ENCODE results near the gene GRAMD1B.
"Not testable (repeated sequence)": the region's sequence is repeated elsewhere in the genome, so short reads cannot be mapped to it uniquely, and the experiment has no call there.

The GRAMD1B gene

DNA sequence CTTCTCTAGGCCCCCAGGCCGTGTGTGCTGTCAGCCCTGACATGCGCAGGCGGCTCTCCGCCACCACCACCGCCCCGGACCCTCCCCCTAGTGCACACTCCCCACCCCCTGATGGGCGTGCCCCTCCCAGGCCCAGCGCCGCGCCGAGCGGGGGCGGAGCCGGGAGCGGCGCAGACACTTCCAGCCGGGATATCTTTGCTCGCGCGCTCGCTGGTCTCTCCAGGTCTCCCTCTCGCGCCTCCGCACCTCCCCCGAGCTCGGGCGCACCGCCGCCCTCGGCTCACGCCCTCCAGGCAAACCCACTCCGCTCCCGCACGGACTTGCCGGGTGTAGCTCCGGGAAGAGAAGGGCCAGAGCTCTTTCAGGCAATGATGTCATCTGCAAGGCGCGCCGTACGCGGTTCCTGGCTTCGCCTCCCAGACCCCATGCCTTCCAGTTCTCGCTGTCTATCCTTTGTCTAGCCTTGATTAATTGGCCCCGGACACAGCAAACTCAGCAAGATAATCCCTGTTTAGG is 224.6 kb downstream of the GRAMD1B start, which contains the start of gene SCN3B:
SCN3B (minus strand) TSS at position 59 of the 516 bp plus-strand sequence. CDS start 823 bp downstream, outside the sequence.
- no peak within 1 kb of the TSS for H3K27ac ChIP-seq (replicated peaks; ENCODE audit: low read length)
- no peak within 1 kb of the TSS for H2BK15ac ChIP-seq (ENCODE audit: low read length)
- no peak within 1 kb of the TSS for H3K14ac ChIP-seq (ENCODE audit: low read length)
- no peaks in the 10 kb centered on the region for H3K9me3 ChIP-seq (replicated peaks in 1 of 2; ENCODE audit: control insufficient read depth in 2 of 2, insufficient read depth in 1 of 2, low read depth in 1 of 2, low read length in 2 of 2)
- H3K4ac ChIP-seq (ENCODE audit: low read length), result no peak within 1 kb of the TSS
- H2BK5ac ChIP-seq (ENCODE audit: low read length), result no peak within 1 kb of the TSS
- WGBS, 2 donors (ENCODE audit: extremely low coverage in 2 of 2, insufficient read length in 2 of 2, insufficient replicate concordance in 1 of 2), result no CpG with 5 or more reads among the region's 44 CpGs
- peak within 1 kb of the TSS; percentile 61 to 86 for H3K4me3 ChIP-seq (ENCODE audit: low read length in 2 of 2)
- peak within 1 kb of the TSS; percentile 88 for H3K18ac ChIP-seq (ENCODE audit: low read length)
- peak within 1 kb of the TSS; percentile 76 for H3K23ac ChIP-seq (ENCODE audit: low read depth, low read length, poor library complexity)
- peak; percentile 72 for DNase-seq (ENCODE audit: low spot score)
- H3K4me1 ChIP-seq (ENCODE audit: control insufficient read depth in 2 of 2, insufficient read depth in 1 of 2, low read depth in 1 of 2, low read length in 2 of 2), result peaks cover 3 to 4% of the 10 kb centered on the region in 2 donors
- H4K8ac ChIP-seq (ENCODE audit: low read depth, low read length), result no peak within 1 kb of the TSS
- H3K36me3 ChIP-seq (replicated peaks in 1 of 2; ENCODE audit: control insufficient read depth in 2 of 2, insufficient read depth in 2 of 2, low read length in 2 of 2), result no peaks in the 10 kb centered on the region
- H4K91ac ChIP-seq (ENCODE audit: low read depth, low read length, poor library complexity), result no peak within 1 kb of the TSS
- peak within 1 kb of the TSS; percentile 32 for H2BK12ac ChIP-seq (ENCODE audit: low read length)
- H2AK5ac ChIP-seq (ENCODE audit: low read depth, low read length), result no peak within 1 kb of the TSS
- peak within 1 kb of the TSS; percentile 83 for H3K9ac ChIP-seq (ENCODE audit: low read depth, low read length, poor library complexity)
- peak within 1 kb of the TSS; percentile 98 for H2AFZ ChIP-seq (ENCODE audit: low read length)
- no peaks in the 10 kb centered on the region for H3K79me1 ChIP-seq (ENCODE audit: low read depth, low read length)
- H3K4me2 ChIP-seq (ENCODE audit: insufficient read depth, low read length, poor library complexity, severe bottlenecking), result peak within 1 kb of the TSS; percentile 100
- no peak within 1 kb of the TSS for H2BK120ac ChIP-seq (ENCODE audit: low read depth, low read length)
- peaks cover 0 to 68% (median 19%) of the 10 kb centered on the region in 3 experiments for H3K27me3 ChIP-seq (ENCODE audit: control insufficient read depth in 3 of 3, insufficient read depth in 3 of 3, low read depth in 1 of 3, low read length in 3 of 3)

DNA sequence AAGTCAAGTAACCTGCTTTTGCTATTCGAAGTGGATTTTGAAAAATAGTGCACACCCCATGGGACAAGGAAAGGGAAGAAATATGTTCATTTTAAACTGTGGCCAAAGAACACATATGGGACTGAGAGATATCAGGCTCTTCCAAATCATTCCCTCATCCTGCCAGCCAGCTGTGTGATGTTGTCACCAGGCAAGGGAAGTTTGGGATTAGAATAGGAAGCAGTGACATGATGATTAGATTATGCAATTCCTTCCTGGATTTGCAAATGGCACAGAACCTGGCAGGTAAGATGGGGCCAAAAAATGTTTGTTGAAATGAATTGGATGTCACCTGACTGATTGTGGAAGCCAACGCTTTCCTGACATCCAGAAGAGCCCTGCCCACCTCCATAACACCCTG is 229.2 kb downstream of the GRAMD1B start:
- Histone ChIP-seq H2AK5ac (ENCODE audit: low read depth, low read length) (no peak overlapping the region), H4K91ac (ENCODE audit: low read depth, low read length, poor library complexity) (no peak overlapping the region), H3K27me3 (ENCODE audit: control insufficient read depth in 3 of 3, insufficient read depth in 3 of 3, low read depth in 1 of 3, low read length in 3 of 3) (peaks cover 0 to 31% (median 2%) of the 10 kb centered on the region in 3 experiments), H2BK120ac (ENCODE audit: low read depth, low read length) (no peak overlapping the region), H3K18ac (ENCODE audit: low read length) (no peak overlapping the region), H2BK12ac (ENCODE audit: low read length) (no peak overlapping the region), H3K9ac (ENCODE audit: low read depth, low read length, poor library complexity) (no peak overlapping the region), H4K8ac (ENCODE audit: low read depth, low read length) (no peak overlapping the region), H3K79me1 (ENCODE audit: low read depth, low read length) (no peaks in the 10 kb centered on the region), H2BK15ac (ENCODE audit: low read length) (no peak overlapping the region), H3K27ac (replicated peaks; ENCODE audit: low read length) (no peak overlapping the region), H3K9me3 (replicated peaks in 1 of 2; ENCODE audit: control insufficient read depth in 2 of 2, insufficient read depth in 1 of 2, low read depth in 1 of 2, low read length in 2 of 2) (no peaks in the 10 kb centered on the region), H3K4me3 (ENCODE audit: low read length in 2 of 2) (no peak overlapping the region), H3K14ac (ENCODE audit: low read length) (no peak overlapping the region), H3K23ac (ENCODE audit: low read depth, low read length, poor library complexity) (no peak overlapping the region), H3K4me1 (ENCODE audit: control insufficient read depth in 2 of 2, insufficient read depth in 1 of 2, low read depth in 1 of 2, low read length in 2 of 2) (peaks cover 2 to 4% of the 10 kb centered on the region in 2 donors), H2BK5ac (ENCODE audit: low read length) (no peak overlapping the region), H3K4me2 (ENCODE audit: insufficient read depth, low read length, poor library complexity, severe bottlenecking) (no peak overlapping the region), H3K36me3 (replicated peaks in 1 of 2; ENCODE audit: control insufficient read depth in 2 of 2, insufficient read depth in 2 of 2, low read length in 2 of 2) (no peaks in the 10 kb centered on the region), H3K4ac (ENCODE audit: low read length) (no peak overlapping the region), H2AFZ (ENCODE audit: low read length) (no peak overlapping the region)
- no CpG with 5 or more reads among the region's 2 CpGs for WGBS, 2 donors (ENCODE audit: extremely low coverage in 2 of 2, insufficient read length in 2 of 2, insufficient replicate concordance in 1 of 2)
- no peak for DNase-seq (ENCODE audit: low spot score)

- H3K4me1 ChIP-seq (ENCODE audit: control insufficient read depth in 2 of 2, insufficient read depth in 1 of 2, low read depth in 1 of 2, low read length in 2 of 2); H2BK12ac ChIP-seq (ENCODE audit: low read length); H2BK5ac ChIP-seq (ENCODE audit: low read length); H3K4me3 ChIP-seq (ENCODE audit: low read length in 2 of 2); H3K18ac ChIP-seq (ENCODE audit: low read length); H3K9ac ChIP-seq (ENCODE audit: low read depth, low read length, poor library complexity); H2BK15ac ChIP-seq (ENCODE audit: low read length); H4K91ac ChIP-seq (ENCODE audit: low read depth, low read length, poor library complexity); H2AK5ac ChIP-seq (ENCODE audit: low read depth, low read length); DNase-seq (ENCODE audit: low spot score); H2AFZ ChIP-seq (ENCODE audit: low read length); H2BK120ac ChIP-seq (ENCODE audit: low read depth, low read length); H4K8ac ChIP-seq (ENCODE audit: low read depth, low read length); H3K79me1 ChIP-seq (ENCODE audit: low read depth, low read length); H3K4me2 ChIP-seq (ENCODE audit: insufficient read depth, low read length, poor library complexity, severe bottlenecking); H3K27ac ChIP-seq (replicated peaks; ENCODE audit: low read length); H3K14ac ChIP-seq (ENCODE audit: low read length); H3K36me3 ChIP-seq (replicated peaks in 1 of 2; ENCODE audit: control insufficient read depth in 2 of 2, insufficient read depth in 2 of 2, low read length in 2 of 2); H3K23ac ChIP-seq (ENCODE audit: low read depth, low read length, poor library complexity); H3K9me3 ChIP-seq (replicated peaks in 1 of 2; ENCODE audit: control insufficient read depth in 2 of 2, insufficient read depth in 1 of 2, low read depth in 1 of 2, low read length in 2 of 2); H3K4ac ChIP-seq (ENCODE audit: low read length): not testable (repeated sequence)
- no CpG with 5 or more reads among the region's 3 CpGs for WGBS, 2 donors (ENCODE audit: extremely low coverage in 2 of 2, insufficient read length in 2 of 2, insufficient replicate concordance in 1 of 2)
- peaks cover 0 to 26% (median 2%) of the 10 kb centered on the region in 3 experiments for H3K27me3 ChIP-seq (ENCODE audit: control insufficient read depth in 3 of 3, insufficient read depth in 3 of 3, low read depth in 1 of 3, low read length in 3 of 3)
These were observed 229.9 kb downstream of the GRAMD1B start for GRCh38 chr11:123659965-123660364.

DNA sequence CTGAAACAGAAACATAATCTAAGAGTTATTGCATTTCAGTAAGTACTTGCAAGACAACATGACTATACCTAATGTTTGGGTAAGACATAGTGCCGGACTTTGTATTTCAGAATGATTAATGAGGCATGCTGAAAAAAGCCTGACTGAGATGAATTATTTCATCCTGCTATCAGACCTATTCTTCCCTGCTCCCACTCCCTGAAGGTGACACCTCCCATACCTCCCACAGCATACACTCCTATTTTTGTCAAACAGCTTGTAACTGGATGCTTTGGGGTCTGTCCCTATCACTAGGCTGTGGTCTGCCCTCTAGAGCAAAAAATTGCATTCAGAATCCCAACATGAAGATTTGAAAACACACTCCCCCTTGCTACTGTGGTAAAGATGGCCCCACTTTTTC is 235.2 kb downstream of the GRAMD1B start:
- no peak overlapping the region for H3K9ac ChIP-seq (ENCODE audit: low read depth, low read length, poor library complexity)
- no peak overlapping the region for H3K23ac ChIP-seq (ENCODE audit: low read depth, low read length, poor library complexity)
- WGBS, 2 donors (ENCODE audit: extremely low coverage in 2 of 2, insufficient read length in 2 of 2, insufficient replicate concordance in 1 of 2), result no CpG with 5 or more reads among the region's 1 CpG
- no peak overlapping the region for H2BK120ac ChIP-seq (ENCODE audit: low read depth, low read length)
- H2BK5ac ChIP-seq (ENCODE audit: low read length), result no peak overlapping the region
- H3K27ac ChIP-seq (replicated peaks; ENCODE audit: low read length), result no peak overlapping the region
- no peak overlapping the region for H2AFZ ChIP-seq (ENCODE audit: low read length)
- no peak overlapping the region for H2AK5ac ChIP-seq (ENCODE audit: low read depth, low read length)
- no peak overlapping the region for H3K4me2 ChIP-seq (ENCODE audit: insufficient read depth, low read length, poor library complexity, severe bottlenecking)
- no peaks in the 10 kb centered on the region for H3K9me3 ChIP-seq (replicated peaks in 1 of 2; ENCODE audit: control insufficient read depth in 2 of 2, insufficient read depth in 1 of 2, low read depth in 1 of 2, low read length in 2 of 2)
- H2BK12ac ChIP-seq (ENCODE audit: low read length), result no peak overlapping the region
- no peaks in the 10 kb centered on the region for H3K36me3 ChIP-seq (replicated peaks in 1 of 2; ENCODE audit: control insufficient read depth in 2 of 2, insufficient read depth in 2 of 2, low read length in 2 of 2)
- no peak overlapping the region for H3K14ac ChIP-seq (ENCODE audit: low read length)
- H3K4me3 ChIP-seq (ENCODE audit: low read length in 2 of 2), result no peak overlapping the region
- no peak overlapping the region for H3K4ac ChIP-seq (ENCODE audit: low read length)
- no peak overlapping the region for H2BK15ac ChIP-seq (ENCODE audit: low read length)
- no peaks in the 10 kb centered on the region for H3K79me1 ChIP-seq (ENCODE audit: low read depth, low read length)
- H3K4me1 ChIP-seq (ENCODE audit: control insufficient read depth in 2 of 2, insufficient read depth in 1 of 2, low read depth in 1 of 2, low read length in 2 of 2), result peaks cover 0 to 3% of the 10 kb centered on the region in 2 donors
- H3K18ac ChIP-seq (ENCODE audit: low read length), result no peak overlapping the region
- peaks cover 0 to 10% (median 0%) of the 10 kb centered on the region in 3 experiments for H3K27me3 ChIP-seq (ENCODE audit: control insufficient read depth in 3 of 3, insufficient read depth in 3 of 3, low read depth in 1 of 3, low read length in 3 of 3)
- H4K8ac ChIP-seq (ENCODE audit: low read depth, low read length), result no peak overlapping the region
- H4K91ac ChIP-seq (ENCODE audit: low read depth, low read length, poor library complexity), result no peak overlapping the region
- no peak for DNase-seq (ENCODE audit: low spot score)
